ENCODE results near the gene QSER1. TPM values are rescaled to one million over a fixed set of nuclear protein-coding genes. Genes with fewer than 3 reads are reported as not detected.

Gene QSER1
- total RNA-seq, 4 donors from 2014 or later: 26.0 to 44.0 (median 31.0) TPM

- TF ChIP-seq CTCF (IDR thresholded peaks at IDR 0.05; ENCODE audit: low read depth): no peak
Measured at GRCh38 chr11:32884023-32884422, 8.6 kb upstream of the QSER1 start.

- TF ChIP-seq CTCF (IDR thresholded peaks at IDR 0.05; ENCODE audit: low read depth): no peak
Measured at GRCh38 chr11:32884770-32885384, 7.7 kb upstream of the QSER1 start.

- TF ChIP-seq CTCF (IDR thresholded peaks at IDR 0.05; ENCODE audit: low read depth): no peak
Measured at GRCh38 chr11:32885556-32885955, 7.1 kb upstream of the QSER1 start.

GRCh38 chr11:32886180-32886579 lies 6.4 kb upstream of the QSER1 start:
- no peak for TF ChIP-seq CTCF (IDR thresholded peaks at IDR 0.05; ENCODE audit: low read depth)

- no peak for TF ChIP-seq CTCF (IDR thresholded peaks at IDR 0.05; ENCODE audit: low read depth)
Measured at GRCh38 chr11:32888805-32889204, 3.8 kb upstream of the QSER1 start.

GRCh38 chr11:32890843-32891656 lies 1.6 kb upstream of the QSER1 start:
- no peak for TF ChIP-seq CTCF (IDR thresholded peaks at IDR 0.05; ENCODE audit: low read depth)

- TF ChIP-seq CTCF (IDR thresholded peaks at IDR 0.05; ENCODE audit: low read depth): no peak
Measured at GRCh38 chr11:32891657-32892354, 805 bp upstream of the QSER1 start.
